ENCODE results near the gene MRPL2. TPM values are rescaled to one million over a fixed set of nuclear protein-coding genes. Genes with fewer than 3 reads are reported as not detected.
A peak's percentile ranks its signal among the peaks of the same experiment; 100 is the strongest.

Gene MRPL2
- total RNA-seq, result 100 to 1,000 TPM; 108 TPM

DNA sequence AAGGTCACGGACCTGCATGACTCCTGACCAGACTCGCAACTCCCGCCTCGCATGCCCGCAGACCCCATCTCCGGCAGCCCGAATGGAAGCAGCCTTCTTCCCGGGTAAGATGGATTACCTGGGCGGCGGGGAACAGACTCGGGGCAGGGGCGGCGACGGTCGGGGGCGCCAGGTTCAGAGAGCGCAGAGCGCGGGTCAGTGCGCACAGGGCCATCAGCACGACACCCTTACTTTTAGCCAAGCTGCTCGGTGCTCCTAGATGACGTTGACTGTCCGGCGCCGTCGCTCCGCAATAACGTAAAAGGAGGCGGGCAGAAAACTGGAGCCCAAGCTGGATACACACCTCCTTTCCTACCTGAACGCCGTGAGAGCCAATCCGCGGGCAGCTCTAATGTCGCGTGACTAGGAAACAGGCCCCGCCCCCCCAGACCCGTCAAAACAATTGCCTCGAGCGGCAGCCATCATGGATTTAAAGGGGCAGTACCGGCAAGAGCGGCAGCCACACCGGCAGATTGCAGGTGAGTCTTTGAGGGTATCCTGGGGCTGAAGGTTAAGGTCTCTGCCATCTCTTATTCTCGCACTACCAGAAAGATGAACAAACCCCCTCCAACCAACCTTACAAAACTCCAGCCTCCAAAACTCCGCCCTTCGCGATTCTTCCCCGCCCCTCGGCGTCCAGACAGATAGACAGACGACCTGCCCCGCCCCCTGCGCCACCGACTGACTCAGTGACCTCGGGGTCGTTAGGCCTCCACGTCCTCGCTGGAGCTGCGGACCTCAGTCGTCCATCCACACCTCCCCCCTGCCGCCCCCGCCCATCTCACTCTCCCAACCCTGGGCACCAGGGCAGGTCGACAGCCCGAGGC is at the start of gene MRPL2, which contains the start of gene KLC4:
Gene MRPL2, minus strand, starts transcription at position 267 of the 866 bp plus-strand sequence. Its CDS starts 53 bp downstream, at position 214.
Gene KLC4, plus strand, starts transcription at position 464 of the 866 bp plus-strand sequence. CDS start 1,705 bp downstream, outside the sequence.
- CTCF ChIA-PET, result interaction anchor here (1.1 to 4.2 kb wide), 2 partner anchors 84 to 111 kb away, joined by 4 to 32 read pairs; no protein-coding TSS in a partner anchor
- POLR2A ChIA-PET, result interaction anchor here (0.7 to 2.6 kb wide), 6 partner anchors 17 to 389 kb away, joined by 3 to 6 read pairs (median 4); partner anchors contain the start of genes KLHDC3, MEA1, PPP2R5D and PTK7
- Mint-ChIP-seq H3K27ac (peak within 1 kb of the TSS; percentile 92), H3K27me3 (no peaks in the 10 kb centered on the region), H3K36me3 (ENCODE audit: low read depth) (peaks cover 33% of the 10 kb centered on the region), H3K9me3 (no peaks in the 10 kb centered on the region), H3K4me3 (peak within 1 kb of the TSS; percentile 81), H3K4me1 (ENCODE audit: low read depth) (peaks cover 37% of the 10 kb centered on the region)
- intact Hi-C loops (cut with micrococcal nuclease), result loop anchor here (5.0 to 10.0 kb wide), 2 partner anchors 47 to 155 kb away; partner anchors contain the start of genes KLHDC3 and MEA1
- peak; percentile 98 for ATAC-seq
- DNase-seq, result peak; percentile 99
- TF ChIP-seq, protein P1, sequence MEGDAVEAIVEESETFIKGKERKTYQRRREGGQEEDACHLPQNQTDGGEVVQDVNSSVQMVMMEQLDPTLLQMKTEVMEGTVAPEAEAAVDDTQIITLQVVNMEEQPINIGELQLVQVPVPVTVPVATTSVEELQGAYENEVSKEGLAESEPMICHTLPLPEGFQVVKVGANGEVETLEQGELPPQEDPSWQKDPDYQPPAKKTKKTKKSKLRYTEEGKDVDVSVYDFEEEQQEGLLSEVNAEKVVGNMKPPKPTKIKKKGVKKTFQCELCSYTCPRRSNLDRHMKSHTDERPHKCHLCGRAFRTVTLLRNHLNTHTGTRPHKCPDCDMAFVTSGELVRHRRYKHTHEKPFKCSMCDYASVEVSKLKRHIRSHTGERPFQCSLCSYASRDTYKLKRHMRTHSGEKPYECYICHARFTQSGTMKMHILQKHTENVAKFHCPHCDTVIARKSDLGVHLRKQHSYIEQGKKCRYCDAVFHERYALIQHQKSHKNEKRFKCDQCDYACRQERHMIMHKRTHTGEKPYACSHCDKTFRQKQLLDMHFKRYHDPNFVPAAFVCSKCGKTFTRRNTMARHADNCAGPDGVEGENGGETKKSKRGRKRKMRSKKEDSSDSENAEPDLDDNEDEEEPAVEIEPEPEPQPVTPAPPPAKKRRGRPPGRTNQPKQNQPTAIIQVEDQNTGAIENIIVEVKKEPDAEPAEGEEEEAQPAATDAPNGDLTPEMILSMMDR (IDR thresholded peaks at IDR 0.05), result no peak

DNA sequence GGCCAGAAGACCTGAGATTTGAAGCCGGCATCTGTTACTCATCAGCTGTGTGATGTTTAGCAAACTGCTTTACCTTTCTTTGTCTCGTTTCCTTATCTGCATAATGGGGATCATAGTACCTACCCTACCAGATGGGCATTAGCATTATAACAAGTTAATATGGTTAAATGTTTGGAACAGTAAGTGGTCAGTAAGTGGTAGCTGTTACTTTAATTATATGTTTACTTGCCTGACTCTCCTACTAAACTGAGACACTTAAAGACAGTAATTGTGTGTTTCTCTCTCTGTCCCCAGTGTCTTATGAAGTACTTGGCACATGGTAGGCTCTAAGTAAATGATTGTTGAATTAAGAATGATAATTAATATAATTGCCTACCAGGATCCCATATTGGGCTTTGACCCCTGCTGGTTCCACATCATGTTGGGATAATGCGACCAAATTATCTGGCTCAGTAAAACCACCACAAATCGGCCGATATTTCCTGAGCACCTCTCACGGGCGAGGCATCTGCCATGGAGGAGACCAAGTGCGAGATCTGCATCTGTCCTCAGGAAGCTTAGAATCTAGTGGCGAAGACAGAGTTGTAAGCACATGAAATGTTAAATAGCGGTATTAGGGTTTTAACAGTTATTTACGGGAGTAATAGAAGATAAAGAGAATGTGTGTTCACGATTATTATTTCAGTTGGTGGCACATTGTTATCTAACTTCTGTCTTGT is 48.3 kb upstream of the MRPL2 start:
- Mint-ChIP-seq H3K36me3 (ENCODE audit: low read depth) (no peaks in the 10 kb centered on the region), H3K27ac (no peak overlapping the region), H3K27me3 (no peaks in the 10 kb centered on the region), H3K9me3 (no peaks in the 10 kb centered on the region), H3K4me3 (no peak overlapping the region), H3K4me1 (ENCODE audit: low read depth) (peaks cover 2% of the 10 kb centered on the region)
- POLR2A ChIA-PET, result no interaction called here
- ATAC-seq (no peak), DNase-seq (no peak)
- CTCF ChIA-PET, result interaction anchor here (1.1 kb wide), 1 partner anchor 207 kb away, joined by 3 read pairs; no protein-coding TSS in a partner anchor
- intact Hi-C loops (cut with micrococcal nuclease), result no loop called here
- TF ChIP-seq, protein P1 (IDR thresholded peaks at IDR 0.05), result no peak

DNA sequence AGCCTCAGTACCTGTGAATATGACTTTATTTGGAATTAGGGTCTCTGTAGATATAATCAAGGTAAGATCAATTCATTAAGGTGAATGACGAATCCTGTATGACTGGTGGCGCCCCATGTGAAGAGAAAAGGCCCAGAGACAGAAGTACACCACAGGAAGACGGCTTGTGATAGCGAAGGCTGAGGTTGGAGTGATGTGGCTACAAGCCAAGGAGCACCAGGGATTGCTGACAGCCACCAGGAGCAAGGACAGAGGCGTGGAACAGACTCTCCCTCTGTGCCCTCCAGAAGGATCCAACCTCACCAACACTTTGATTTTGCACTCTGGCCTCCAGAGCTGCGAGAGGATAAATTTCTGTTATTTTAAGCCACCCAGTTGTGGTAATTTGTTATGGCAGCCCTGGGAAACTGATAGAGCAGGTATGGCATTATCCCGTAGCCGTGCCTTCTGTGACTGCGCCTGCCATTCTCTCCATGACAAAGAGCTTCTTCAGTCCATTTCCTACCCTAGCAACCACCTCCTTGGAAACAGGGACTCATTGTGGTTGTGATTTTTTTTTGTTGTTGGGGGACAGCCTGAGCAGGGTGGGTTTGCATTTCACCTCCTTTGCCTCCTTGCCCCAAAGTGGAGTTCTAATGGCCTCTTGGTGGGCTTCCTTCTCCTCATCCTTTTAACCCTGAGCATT is 46.4 kb upstream of the MRPL2 start:
- ATAC-seq, result no peak
- intact Hi-C loops (cut with micrococcal nuclease), result no loop called here
- no peaks in the 10 kb centered on the region for H3K27me3 Mint-ChIP-seq
- no peak overlapping the region for H3K27ac Mint-ChIP-seq
- TF ChIP-seq, protein P1 (IDR thresholded peaks at IDR 0.05), result no peak
- H3K4me3 Mint-ChIP-seq, result no peak overlapping the region
- H3K9me3 Mint-ChIP-seq, result no peaks in the 10 kb centered on the region
- ChIA-PET POLR2A (no interaction called here), CTCF (no interaction called here)
- H3K36me3 Mint-ChIP-seq (ENCODE audit: low read depth), result no peaks in the 10 kb centered on the region
- H3K4me1 Mint-ChIP-seq (ENCODE audit: low read depth), result peaks cover 2% of the 10 kb centered on the region
- no peak for DNase-seq

DNA sequence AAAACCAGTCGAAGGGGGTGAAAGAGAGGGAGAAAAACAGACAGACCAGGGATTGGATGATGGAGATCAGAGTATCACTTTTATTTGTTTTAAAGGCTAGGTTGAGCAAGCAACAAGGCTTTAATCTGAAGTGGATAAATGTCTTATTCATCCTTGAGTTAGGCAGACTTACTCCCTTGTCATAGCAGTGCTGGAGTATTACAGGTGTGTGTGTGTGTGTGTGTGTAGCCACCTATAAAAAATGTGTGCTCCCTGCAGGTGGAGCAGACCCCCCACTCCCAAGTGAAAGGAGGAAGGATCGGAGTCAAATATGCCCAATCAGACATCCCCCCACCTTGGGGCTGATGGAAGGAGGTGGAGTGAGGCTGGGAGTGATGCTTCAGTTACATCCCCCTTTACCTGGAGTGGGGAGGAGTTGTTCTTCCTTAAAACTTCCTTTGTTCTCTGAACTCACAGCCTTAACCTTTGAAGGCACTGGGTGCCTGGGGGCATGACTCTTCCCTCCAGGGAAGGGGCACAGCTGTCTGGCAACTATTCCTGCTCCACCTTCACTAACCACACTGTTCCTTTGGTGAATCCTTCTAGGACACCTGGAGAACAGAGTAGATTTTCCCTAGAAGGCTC is 44.1 kb upstream of the MRPL2 start:
- CTCF ChIA-PET, result interaction anchor here (1.0 kb wide), 1 partner anchor 202 kb away, joined by 3 read pairs; no protein-coding TSS in a partner anchor
- ATAC-seq (no peak), DNase-seq (no peak)
- intact Hi-C loops (cut with micrococcal nuclease), result no loop called here
- H3K27me3 Mint-ChIP-seq, result no peaks in the 10 kb centered on the region
- H3K4me1 Mint-ChIP-seq (ENCODE audit: low read depth), result peaks cover 2% of the 10 kb centered on the region
- H3K4me3 Mint-ChIP-seq, result no peak overlapping the region
- no peaks in the 10 kb centered on the region for H3K36me3 Mint-ChIP-seq (ENCODE audit: low read depth)
- POLR2A ChIA-PET, result interaction anchor here (0.7 kb wide), 1 partner anchor 1037 kb away, joined by 3 read pairs; no protein-coding TSS in a partner anchor
- TF ChIP-seq, protein P1 (IDR thresholded peaks at IDR 0.05), result no peak
- H3K27ac Mint-ChIP-seq, result no peak overlapping the region
- H3K9me3 Mint-ChIP-seq, result no peaks in the 10 kb centered on the region

Measured in activated CD8-positive, alpha-beta T cell treated with anti-CD3 and anti-CD28 coated beads for 36 hours (primary cell).